Effector memory CD8-positive, alpha-beta T cell (primary cell): ENCODE results near the gene NPAT.

Source experiments
- ATAC-seq: fragments of 150-1000 bp; cut with Tn5 transposase; replicated peaks from 2 replicates; pipeline ENCODE4 v1.10.0; 2021; ENCODE audit warnings: mild to moderate bottlenecking, moderate library complexity
- DNase-seq, 3 experiments: peaks; one replicate each; pipeline ENCODE4 v3.0.0; 2021
- H3K27ac Mint-ChIP-seq, 2 donors: one replicate each; pipeline ENCODE4 v1.8.0; 2022; ENCODE audit warnings: mild to moderate bottlenecking in 2 of 2, mixed read lengths in 2 of 2, moderate library complexity in 2 of 2
- H3K27me3 Mint-ChIP-seq, 2 donors: one replicate each; pipeline ENCODE4 v1.8.0; 2022; ENCODE audit warnings: mixed read lengths in 2 of 2
- H3K36me3 Mint-ChIP-seq: one replicate; pipeline ENCODE4 v1.8.0; 2022; ENCODE audit warnings: mild to moderate bottlenecking, moderate library complexity, mixed read lengths; ENCODE audit not compliant: insufficient read depth
- H3K4me1 Mint-ChIP-seq, 2 donors: one replicate each; pipeline ENCODE4 v1.8.0; 2022; ENCODE audit warnings: low read depth in 2 of 2, mixed read lengths in 2 of 2
- H3K4me3 Mint-ChIP-seq, 2 donors: one replicate each; pipeline ENCODE4 v1.8.0; 2022; ENCODE audit warnings: mild to moderate bottlenecking in 2 of 2, mixed read lengths in 2 of 2, moderate library complexity in 2 of 2
- H3K9me3 Mint-ChIP-seq, 2 donors: one replicate each; pipeline ENCODE4 v1.8.0; 2022; ENCODE audit warnings: mixed read lengths in 2 of 2

The NPAT gene

GRCh38 chr11:108207683-108208060 lies 14.8 kb downstream of the NPAT start:
- peak overlapping the region in 1 of 2 donors; percentile 46 for H3K27ac Mint-ChIP-seq
- H3K4me1 Mint-ChIP-seq: peaks cover 36 to 56% of the 10 kb centered on the region in 2 donors
- ATAC-seq (no peak), DNase-seq (no peak)
- peaks cover 0 to 3% of the 10 kb centered on the region in 2 donors for H3K9me3 Mint-ChIP-seq
- no peak overlapping the region for H3K4me3 Mint-ChIP-seq
- peaks cover 58% of the 10 kb centered on the region for H3K36me3 Mint-ChIP-seq
- H3K27me3 Mint-ChIP-seq: no peaks in the 10 kb centered on the region

- Mint-ChIP-seq H3K27ac (no peak overlapping the region), H3K27me3 (no peaks in the 10 kb centered on the region), H3K4me3 (no peak overlapping the region), H3K9me3 (peaks cover 0 to 3% of the 10 kb centered on the region in 2 donors), H3K36me3 (peaks cover 52% of the 10 kb centered on the region), H3K4me1 (peaks cover 36 to 54% of the 10 kb centered on the region in 2 donors)
- ATAC-seq: no peak
- DNase-seq: no peak
These were observed 15.3 kb downstream of the NPAT start for GRCh38 chr11:108206969-108207682.

- H3K27me3 Mint-ChIP-seq: no peaks in the 10 kb centered on the region
- peaks cover 43% of the 10 kb centered on the region for H3K36me3 Mint-ChIP-seq
- peaks cover 33 to 51% of the 10 kb centered on the region in 2 donors for H3K4me1 Mint-ChIP-seq
- ATAC-seq (no peak), DNase-seq (no peak)
- no peak overlapping the region for H3K4me3 Mint-ChIP-seq
- peaks cover 0 to 3% of the 10 kb centered on the region in 2 donors for H3K9me3 Mint-ChIP-seq
- H3K27ac Mint-ChIP-seq: no peak overlapping the region
These were observed 16.3 kb downstream of the NPAT start for GRCh38 chr11:108206171-108206570.

GRCh38 chr11:108204929-108205499 lies 17.4 kb downstream of the NPAT start:
- ATAC-seq (no peak), DNase-seq (no peak)
- peaks cover 0 to 3% of the 10 kb centered on the region in 2 donors for H3K9me3 Mint-ChIP-seq
- peaks cover 32% of the 10 kb centered on the region for H3K36me3 Mint-ChIP-seq
- H3K4me1 Mint-ChIP-seq: peaks cover 29 to 48% of the 10 kb centered on the region in 2 donors
- H3K4me3 Mint-ChIP-seq: no peak overlapping the region
- H3K27me3 Mint-ChIP-seq: no peaks in the 10 kb centered on the region
- H3K27ac Mint-ChIP-seq: no peak overlapping the region

- H3K27me3 Mint-ChIP-seq: no peaks in the 10 kb centered on the region
- DNase-seq: no peak
- no peak overlapping the region for H3K27ac Mint-ChIP-seq
- H3K4me1 Mint-ChIP-seq: peaks cover 33 to 48% of the 10 kb centered on the region in 2 donors
- H3K36me3 Mint-ChIP-seq: peaks cover 26% of the 10 kb centered on the region
- no peak overlapping the region for H3K4me3 Mint-ChIP-seq
- no peak for ATAC-seq
- H3K9me3 Mint-ChIP-seq: peaks cover 0 to 3% of the 10 kb centered on the region in 2 donors
These were observed 18.1 kb downstream of the NPAT start for GRCh38 chr11:108204376-108204775.

- Mint-ChIP-seq H3K27me3 (no peaks in the 10 kb centered on the region), H3K36me3 (peaks cover 14% of the 10 kb centered on the region), H3K27ac (peak overlapping the region in 1 of 2 donors; percentile 81), H3K9me3 (peaks cover 0 to 3% of the 10 kb centered on the region in 2 donors), H3K4me1 (peaks cover 36 to 52% of the 10 kb centered on the region in 2 donors), H3K4me3 (no peak overlapping the region)
- DNase-seq: no peak
- no peak for ATAC-seq
These were observed 19.4 kb downstream of the NPAT start for GRCh38 chr11:108203075-108203474.

- no peak for DNase-seq
- peaks cover 34 to 63% of the 10 kb centered on the region in 2 donors for H3K4me1 Mint-ChIP-seq
- H3K9me3 Mint-ChIP-seq: peaks cover 0 to under 1% of the 10 kb centered on the region in 2 donors
- peak; percentile 52 for ATAC-seq
- peak overlapping the region in 1 of 2 donors; percentile 84 for H3K27ac Mint-ChIP-seq
- H3K4me3 Mint-ChIP-seq: no peak overlapping the region
- H3K36me3 Mint-ChIP-seq: peaks cover 21% of the 10 kb centered on the region
- H3K27me3 Mint-ChIP-seq: no peaks in the 10 kb centered on the region
These were observed 22.8 kb downstream of the NPAT start for GRCh38 chr11:108199446-108200321.

- Mint-ChIP-seq H3K4me3 (peak overlapping the region in 1 of 2 donors; percentile 30), H3K27ac (peak overlapping the region; percentile 82 to 84), H3K9me3 (no peaks in the 10 kb centered on the region), H3K4me1 (peaks cover 31 to 58% of the 10 kb centered on the region in 2 donors), H3K27me3 (no peaks in the 10 kb centered on the region), H3K36me3 (peaks cover 28% of the 10 kb centered on the region)
- no peak for DNase-seq
- ATAC-seq: no peak
These were observed 23.6 kb downstream of the NPAT start for GRCh38 chr11:108198833-108199232.

- ATAC-seq: no peak
- no peak for DNase-seq
- H3K4me3 Mint-ChIP-seq: no peak overlapping the region
- H3K4me1 Mint-ChIP-seq: peaks cover 23 to 47% of the 10 kb centered on the region in 2 donors
- no peaks in the 10 kb centered on the region for H3K9me3 Mint-ChIP-seq
- H3K36me3 Mint-ChIP-seq: peaks cover 43% of the 10 kb centered on the region
- H3K27me3 Mint-ChIP-seq: no peaks in the 10 kb centered on the region
- peak overlapping the region; percentile 82 to 84 for H3K27ac Mint-ChIP-seq
These were observed 25.1 kb downstream of the NPAT start for GRCh38 chr11:108197351-108197750.

- ATAC-seq (no peak), DNase-seq (no peak)
- H3K4me1 Mint-ChIP-seq: peaks cover 23 to 46% of the 10 kb centered on the region in 2 donors
- no peaks in the 10 kb centered on the region for H3K27me3 Mint-ChIP-seq
- peaks cover 47% of the 10 kb centered on the region for H3K36me3 Mint-ChIP-seq
- no peak overlapping the region for H3K4me3 Mint-ChIP-seq
- H3K27ac Mint-ChIP-seq: peak overlapping the region in 1 of 2 donors; percentile 82
- H3K9me3 Mint-ChIP-seq: no peaks in the 10 kb centered on the region
These were observed 25.5 kb downstream of the NPAT start for GRCh38 chr11:108196901-108197300.

- Mint-ChIP-seq H3K36me3 (peaks cover 77% of the 10 kb centered on the region), H3K9me3 (no peaks in the 10 kb centered on the region), H3K27ac (no peak overlapping the region), H3K4me3 (no peak overlapping the region), H3K4me1 (peaks cover 12 to 22% of the 10 kb centered on the region in 2 donors), H3K27me3 (no peaks in the 10 kb centered on the region)
- DNase-seq (no peak), ATAC-seq (no peak)
These were observed 28.7 kb downstream of the NPAT start for GRCh38 chr11:108193725-108194124.

GRCh38 chr11:108177570-108177969 lies 44.9 kb downstream of the NPAT start:
- ATAC-seq (no peak), DNase-seq (no peak)
- no peaks in the 10 kb centered on the region for H3K27me3 Mint-ChIP-seq
- no peak overlapping the region for H3K4me3 Mint-ChIP-seq
- H3K36me3 Mint-ChIP-seq: peaks cover 66% of the 10 kb centered on the region
- no peaks in the 10 kb centered on the region for H3K9me3 Mint-ChIP-seq
- peaks cover 2 to 5% of the 10 kb centered on the region in 2 donors for H3K4me1 Mint-ChIP-seq
- H3K27ac Mint-ChIP-seq: peak overlapping the region in 1 of 2 donors; percentile 36

- peak overlapping the region; percentile 20 to 43 for H3K4me3 Mint-ChIP-seq
- H3K27me3 Mint-ChIP-seq: no peaks in the 10 kb centered on the region
- no peak for ATAC-seq
- no peak for DNase-seq
- peaks cover 9 to 24% of the 10 kb centered on the region in 2 donors for H3K4me1 Mint-ChIP-seq
- peaks cover 82% of the 10 kb centered on the region for H3K36me3 Mint-ChIP-seq
- peak overlapping the region; percentile 82 to 90 for H3K27ac Mint-ChIP-seq
- no peaks in the 10 kb centered on the region for H3K9me3 Mint-ChIP-seq
These were observed 52.3 kb downstream of the NPAT start for GRCh38 chr11:108170184-108170583.
